ENCODE data around the gene SH2D7.

SH2D7 gene

GRCh38 chr15:78082106-78082742 is 10.1 kb upstream of the SH2D7 start:
- DNase-seq = no peak

- DNase-seq = no peak
Measured at GRCh38 chr15:78082743-78083110, 9.6 kb upstream of the SH2D7 start.

GRCh38 chr15:78083186-78083585 is 9.2 kb upstream of the SH2D7 start:
- no peak for DNase-seq

GRCh38 chr15:78083687-78084448 is 8.5 kb upstream of the SH2D7 start:
- no peak for DNase-seq

- no peak for DNase-seq
Measured at GRCh38 chr15:78084449-78084750, 8.0 kb upstream of the SH2D7 start.

- no peak for DNase-seq
Measured at GRCh38 chr15:78085928-78086327, 6.4 kb upstream of the SH2D7 start.

- no peak for DNase-seq
Measured at GRCh38 chr15:78087951-78088772, 4.2 kb upstream of the SH2D7 start.

- DNase-seq = no peak
Measured at GRCh38 chr15:78088773-78089080, 3.6 kb upstream of the SH2D7 start.

GRCh38 chr15:78090422-78091063 is 1.8 kb upstream of the SH2D7 start:
- no peak for DNase-seq

- no peak for DNase-seq
Measured at GRCh38 chr15:78093242-78094020, 1.1 kb downstream of the SH2D7 start.

- DNase-seq = no peak
Measured at GRCh38 chr15:78097667-78098066, 5.3 kb downstream of the SH2D7 start.

- no peak for DNase-seq
Measured at GRCh38 chr15:78098131-78098755, 5.9 kb downstream of the SH2D7 start.

GRCh38 chr15:78100886-78101285 is 8.5 kb downstream of the SH2D7 start:
- no peak for DNase-seq

GRCh38 chr15:78101423-78102105 is 9.2 kb downstream of the SH2D7 start:
- no peak for DNase-seq

GRCh38 chr15:78102211-78102610 is 9.8 kb downstream of the SH2D7 start:
- DNase-seq = no peak

GRCh38 chr15:78102741-78103140 is 10.4 kb downstream of the SH2D7 start:
- DNase-seq = no peak

GRCh38 chr15:78103406-78104118 is 11.2 kb downstream of the SH2D7 start:
- DNase-seq = no peak

- DNase-seq = no peak
Measured at GRCh38 chr15:78104119-78104479, 11.7 kb downstream of the SH2D7 start.

- DNase-seq = no peak
Measured at GRCh38 chr15:78104566-78105475, 12.5 kb downstream of the SH2D7 start.

Data from NCI-H2171 (cell line).